HG02759 (cell line): Measurements from ENCODE around the gene SMIM23.

Experiments
- ATAC-seq: cut with Tn5 transposase; IDR thresholded peaks from one replicate; pipeline ENCODE4 v1.9.1; 2021; ENCODE audit warnings: mild to moderate bottlenecking, moderate library complexity; ENCODE audit not compliant: unreplicated experiment

The SMIM23 gene

GRCh38 chr5:171785517-171785916 lies at the start of gene SMIM23:
TSS of gene SMIM23 (plus strand) at chr5:171785817. CDS start at chr5:171785872, 55 bp downstream.
- no peak for ATAC-seq

- ATAC-seq, result no peak
Observed at GRCh38 chr5:171736976-171737891, 48.4 kb upstream of the SMIM23 start.

DNA sequence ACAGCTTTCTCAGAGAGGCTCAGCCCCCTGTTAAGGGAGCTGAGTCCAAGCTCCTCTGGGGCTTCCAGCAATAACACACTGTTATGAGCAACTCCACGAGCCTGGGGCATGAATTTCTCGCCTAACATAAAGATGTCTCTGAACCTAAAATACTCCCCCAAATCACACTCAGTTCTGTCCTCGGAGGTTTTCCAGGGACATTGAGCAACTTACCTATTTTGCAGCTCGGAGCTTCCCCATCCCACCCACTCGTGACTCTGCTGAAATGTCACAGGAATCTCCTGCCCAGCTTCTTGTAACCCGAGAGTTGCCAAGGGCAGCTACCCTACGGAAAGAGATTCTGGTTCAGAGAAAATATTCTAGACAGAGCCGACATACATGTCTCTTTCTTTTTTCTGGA lies 47.1 kb upstream of the SMIM23 start:
- no peak for ATAC-seq

DNA sequence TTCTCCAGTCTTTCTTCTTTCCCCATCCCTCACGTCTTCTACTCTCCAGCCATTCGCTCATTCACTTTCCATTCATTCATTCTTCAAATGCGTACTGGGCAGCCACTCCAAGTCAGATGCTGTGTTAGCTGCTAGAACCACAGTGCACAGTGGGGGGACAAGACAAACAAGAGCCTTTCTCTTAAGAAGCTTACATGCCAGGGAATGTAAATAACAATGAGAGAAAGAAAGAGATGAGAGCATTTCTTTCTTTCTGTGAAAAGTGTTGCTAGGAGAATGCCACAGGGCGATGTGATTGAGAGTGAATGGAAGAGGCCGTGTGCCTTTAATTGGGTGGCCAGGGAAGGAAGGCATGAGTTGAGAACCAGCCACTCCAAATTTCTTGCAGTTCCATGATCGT lies 46.3 kb upstream of the SMIM23 start:
- no peak for ATAC-seq

- ATAC-seq, result no peak
Observed at GRCh38 chr5:171743436-171744076, 42.1 kb upstream of the SMIM23 start.

DNA sequence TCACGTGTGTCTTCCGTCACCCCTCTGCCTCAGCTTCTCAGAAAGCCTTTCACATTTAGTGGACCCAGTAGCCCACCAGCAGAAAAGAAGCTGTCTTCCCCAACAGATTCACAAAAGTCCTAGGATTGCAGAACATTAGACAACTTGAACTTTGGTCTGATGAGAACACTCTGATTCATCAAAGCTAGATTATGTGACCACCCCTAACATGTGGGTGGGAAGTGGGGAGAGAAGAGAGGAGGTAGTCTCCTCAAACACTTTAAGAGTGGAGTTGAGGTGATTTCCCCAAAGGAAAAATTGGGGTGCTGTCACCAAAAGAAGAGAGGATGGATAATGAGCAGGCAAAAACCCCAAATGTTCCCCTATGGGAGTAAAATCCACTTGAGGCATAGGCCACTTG lies 41.4 kb upstream of the SMIM23 start:
- ATAC-seq, result no peak

DNA sequence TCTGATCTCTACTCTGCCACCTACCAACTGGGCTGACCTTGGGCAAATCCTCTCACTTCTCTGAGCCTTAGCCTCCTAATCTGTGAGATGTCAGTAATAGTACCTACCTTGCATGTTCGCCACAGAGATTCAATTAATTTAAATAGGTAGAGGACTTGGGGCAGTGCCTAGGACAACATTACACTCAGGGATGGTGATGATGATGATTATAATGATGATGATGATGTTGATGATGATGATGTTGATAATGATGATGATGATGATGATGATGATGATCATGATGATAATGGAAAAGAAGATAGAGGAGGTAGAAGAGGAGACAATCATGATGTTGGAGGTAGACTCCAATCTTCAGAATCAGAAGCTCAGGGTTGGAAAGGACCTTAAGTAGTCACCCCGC lies 40.7 kb upstream of the SMIM23 start:
- no peak for ATAC-seq

- ATAC-seq, result no peak
Observed at GRCh38 chr5:171745602-171746001, 40.0 kb upstream of the SMIM23 start.

- ATAC-seq, result no peak
Observed at GRCh38 chr5:171747061-171747859, 38.4 kb upstream of the SMIM23 start.

GRCh38 chr5:171748720-171749119 lies 36.9 kb upstream of the SMIM23 start:
- no peak for ATAC-seq

GRCh38 chr5:171749365-171749764 lies 36.3 kb upstream of the SMIM23 start:
- ATAC-seq, result no peak

DNA sequence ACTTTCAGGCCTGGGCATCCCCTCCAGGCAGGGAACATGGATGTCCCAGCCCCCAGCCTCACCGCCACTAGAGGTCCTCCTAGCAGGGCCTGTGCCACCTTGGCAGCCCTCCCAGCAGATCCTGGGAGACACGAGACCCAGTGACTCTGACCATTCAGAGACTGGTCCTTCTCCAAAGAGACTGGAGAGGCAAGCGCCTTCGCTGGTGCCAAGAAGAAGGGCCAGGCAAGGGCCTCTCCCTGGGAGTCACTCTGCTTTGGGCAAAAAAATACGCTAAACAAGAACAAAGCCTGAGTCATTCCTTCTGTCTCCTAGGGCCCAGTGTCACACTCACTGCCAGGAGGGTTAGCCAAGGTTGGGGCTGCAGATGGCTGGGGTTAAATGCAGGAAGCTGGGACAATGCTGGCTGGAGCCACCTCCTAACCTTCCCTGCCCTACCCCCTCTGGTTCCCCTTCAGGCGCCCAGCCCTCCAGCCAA lies 35.3 kb upstream of the SMIM23 start:
- ATAC-seq, result no peak

- ATAC-seq, result no peak
Observed at GRCh38 chr5:171755354-171755821, 30.2 kb upstream of the SMIM23 start.

GRCh38 chr5:171757853-171758535 lies 27.6 kb upstream of the SMIM23 start:
- ATAC-seq, result no peak

DNA sequence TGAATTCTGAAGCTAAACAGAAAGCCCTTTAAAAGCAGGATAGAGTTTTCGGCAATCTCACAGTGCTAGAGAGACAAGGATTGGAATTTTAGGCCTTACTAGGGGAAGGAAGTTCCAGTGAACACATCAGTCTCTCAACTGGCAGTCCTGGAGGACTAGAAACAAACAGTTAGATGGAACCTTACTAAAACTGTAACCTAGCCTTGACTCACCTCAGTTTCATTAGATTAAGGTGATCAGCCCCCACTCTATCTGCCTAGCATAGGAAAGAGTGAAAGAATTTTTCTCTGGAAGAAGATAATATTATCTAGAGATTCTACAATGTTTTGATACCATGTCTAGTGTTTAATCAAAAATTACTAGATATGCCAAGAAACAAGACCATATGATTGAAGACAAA lies 25.8 kb upstream of the SMIM23 start:
- ATAC-seq, result no peak

- ATAC-seq, result no peak
Observed at GRCh38 chr5:171762021-171762608, 23.5 kb upstream of the SMIM23 start.

- no peak for ATAC-seq
Observed at GRCh38 chr5:171762903-171763302, 22.7 kb upstream of the SMIM23 start.

- no peak for ATAC-seq
Observed at GRCh38 chr5:171764265-171764664, 21.4 kb upstream of the SMIM23 start.

DNA sequence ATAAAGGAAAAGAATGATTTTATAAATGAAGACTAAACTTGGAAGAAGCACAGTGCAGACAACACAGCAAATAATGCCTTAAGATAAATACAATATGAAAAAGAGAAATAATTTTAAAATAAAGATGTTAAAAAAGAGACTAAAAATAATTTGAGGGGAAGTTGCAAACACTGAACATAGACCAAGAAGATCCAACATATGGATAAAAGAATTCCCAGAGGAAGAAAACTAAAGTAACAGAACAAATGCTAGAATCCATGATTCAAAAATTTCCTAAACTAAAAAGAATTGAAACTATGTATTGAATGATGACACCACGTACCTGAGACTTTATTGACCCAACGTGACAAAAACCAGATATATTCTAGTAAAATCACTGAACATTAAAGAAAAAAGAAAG lies 18.7 kb upstream of the SMIM23 start:
- ATAC-seq, result no peak

GRCh38 chr5:171770153-171770552 lies 15.5 kb upstream of the SMIM23 start:
- ATAC-seq, result no peak
